Lower leg skin (tissue), 3 donors: ENCODE measurements around the gene WASF3.

ENCODE experiments used
- CTCF ChIP-seq, 3 donors: fragments of 450-650 bp; IDR thresholded peaks; one replicate each; pipeline ENCODE4 v1.5.1; 2016; ENCODE audit warnings: antibody characterized with exemption in 3 of 3, mild to moderate bottlenecking in 3 of 3, moderate library complexity in 2 of 3
- POLR2A ChIP-seq, 2 donors: fragments of 450-650 bp; IDR thresholded peaks; one replicate each; pipeline ENCODE4 v1.6.1; 2016 to 2017; ENCODE audit warnings: antibody characterized with exemption in 2 of 2, mild to moderate bottlenecking in 1 of 2, moderate library complexity in 1 of 2

GRCh38 chr13:26589754-26590153 is 32.3 kb downstream of the WASF3 start:
- TF ChIP-seq CTCF (IDR thresholded peaks at IDR 0.05) (no peak), POLR2A (IDR thresholded peaks at IDR 0.05) (no peak)
